GM10248 (cell line): ENCODE measurements around the gene OR5J2.
"Not testable (repeated sequence)": the region's sequence is repeated elsewhere in the genome, so short reads cannot be mapped to it uniquely, and the experiment has no call there.

Source experiments
- CTCF ChIA-PET: fragments of 300-600 bp; sonication (Branson Sonifier 250); formaldehyde crosslinking; extraction: SDS; loops from one replicate; lab custom pipeline; 2021; ENCODE audit warnings: antibody characterized with exemption; lab: Yijun Ruan, JAX
- POLR2A ChIA-PET: fragments of 350-650 bp; sonication (Branson Sonifier 250); formaldehyde crosslinking; extraction: SDS; loops from one replicate; lab custom pipeline; 2020; ENCODE audit warnings: antibody characterized with exemption; lab: Yijun Ruan, JAX
- DNase-seq: peaks from one replicate; pipeline ENCODE4 v3.0.0; 2012; ENCODE audit errors: extremely low spot score
- TF ChIP-seq, protein P1 (sequence below): IDR thresholded peaks from 2 replicates; pipeline ENCODE4 v1.5.1; 2012; ENCODE audit warnings: mild to moderate bottlenecking, low read depth; ENCODE audit errors: extremely low read depth, missing control alignments, control extremely low read depth

The OR5J2 gene

DNA sequence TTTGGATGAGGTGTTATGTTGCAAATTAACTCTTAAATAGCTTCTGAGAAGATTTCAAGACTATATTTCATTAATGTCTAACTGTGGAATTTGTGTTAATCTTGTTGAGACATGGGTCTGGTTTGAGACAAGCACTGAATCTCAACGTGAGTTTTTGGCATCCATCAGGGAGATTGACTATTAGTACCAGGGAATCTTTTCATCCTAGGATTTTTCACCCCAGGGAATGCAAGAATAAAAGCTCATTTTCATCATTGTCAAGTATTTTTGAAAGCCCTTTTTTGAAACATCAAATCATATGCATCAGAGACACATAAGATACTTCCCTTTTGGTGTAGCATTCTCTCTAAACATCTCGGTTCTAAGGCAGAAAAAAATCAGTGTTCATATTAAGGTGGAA, 38.1 kb downstream of the OR5J2 start:
- ChIA-PET POLR2A (no interaction called here), CTCF (no interaction called here)

DNA sequence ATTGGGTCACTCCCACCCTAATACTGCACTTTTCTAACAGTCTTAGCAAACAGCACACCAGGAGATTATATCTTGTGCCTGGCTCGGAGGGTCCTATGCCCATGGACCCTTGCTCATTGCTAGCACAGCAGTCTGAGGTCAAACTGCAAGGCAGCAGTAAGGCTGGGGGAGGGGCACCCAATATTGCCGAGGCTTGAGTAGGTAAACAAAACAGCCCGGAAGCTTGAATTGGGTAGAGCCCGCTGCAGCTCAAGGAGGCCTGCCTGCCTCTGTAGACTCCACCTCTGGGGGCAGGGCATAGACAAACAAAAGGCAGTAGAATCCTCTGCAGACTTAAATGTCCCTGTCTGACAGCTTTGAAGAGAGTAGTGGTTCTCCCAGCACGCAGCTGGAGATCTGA, 43.3 kb downstream of the OR5J2 start:
- DNase-seq, POLR2A ChIA-PET, CTCF ChIA-PET: not testable (repeated sequence)

More for the DNA sequence above, 38.1 kb downstream of the OR5J2 start:
- TF ChIP-seq, protein P1, sequence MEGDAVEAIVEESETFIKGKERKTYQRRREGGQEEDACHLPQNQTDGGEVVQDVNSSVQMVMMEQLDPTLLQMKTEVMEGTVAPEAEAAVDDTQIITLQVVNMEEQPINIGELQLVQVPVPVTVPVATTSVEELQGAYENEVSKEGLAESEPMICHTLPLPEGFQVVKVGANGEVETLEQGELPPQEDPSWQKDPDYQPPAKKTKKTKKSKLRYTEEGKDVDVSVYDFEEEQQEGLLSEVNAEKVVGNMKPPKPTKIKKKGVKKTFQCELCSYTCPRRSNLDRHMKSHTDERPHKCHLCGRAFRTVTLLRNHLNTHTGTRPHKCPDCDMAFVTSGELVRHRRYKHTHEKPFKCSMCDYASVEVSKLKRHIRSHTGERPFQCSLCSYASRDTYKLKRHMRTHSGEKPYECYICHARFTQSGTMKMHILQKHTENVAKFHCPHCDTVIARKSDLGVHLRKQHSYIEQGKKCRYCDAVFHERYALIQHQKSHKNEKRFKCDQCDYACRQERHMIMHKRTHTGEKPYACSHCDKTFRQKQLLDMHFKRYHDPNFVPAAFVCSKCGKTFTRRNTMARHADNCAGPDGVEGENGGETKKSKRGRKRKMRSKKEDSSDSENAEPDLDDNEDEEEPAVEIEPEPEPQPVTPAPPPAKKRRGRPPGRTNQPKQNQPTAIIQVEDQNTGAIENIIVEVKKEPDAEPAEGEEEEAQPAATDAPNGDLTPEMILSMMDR: no peak
- no peak for DNase-seq
